Astrocyte (in vitro differentiated cells and primary cell): ENCODE results near the gene BPTF.

Experiments used
- EZH2 ChIP-seq: IDR thresholded peaks from 2 replicates; pipeline ENCODE4 v1.6.1; 2012; ENCODE audit warnings: mild to moderate bottlenecking, low read length, inconsistent platforms; ENCODE audit not compliant: insufficient read depth
- TF ChIP-seq, protein P1 (sequence below): IDR thresholded peaks from 2 replicates; pipeline ENCODE4 v1.5.1; 2011; ENCODE audit warnings: low read depth, mild to moderate bottlenecking, inconsistent platforms, low read length, moderate library complexity; ENCODE audit not compliant: insufficient read depth

DNA sequence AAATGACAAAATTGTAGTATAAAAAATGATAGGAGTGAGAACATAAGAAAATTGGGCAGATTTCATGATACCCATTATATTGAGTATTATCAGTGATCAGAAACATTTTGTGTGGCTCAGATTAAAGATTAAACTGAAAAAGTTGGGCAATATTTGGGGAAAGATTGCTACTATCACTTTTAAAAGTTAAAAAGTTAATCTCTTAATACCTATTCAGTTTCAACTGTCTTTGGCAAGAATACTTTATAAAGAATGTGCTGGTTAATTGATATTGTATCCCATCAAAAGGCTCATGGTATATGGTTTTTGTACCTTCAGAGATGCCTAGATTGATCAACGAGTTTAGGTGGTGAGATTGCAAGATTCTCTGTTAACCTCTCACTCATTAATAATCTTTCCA, 55.8 kb downstream of the BPTF start:
- TF ChIP-seq, protein P1, sequence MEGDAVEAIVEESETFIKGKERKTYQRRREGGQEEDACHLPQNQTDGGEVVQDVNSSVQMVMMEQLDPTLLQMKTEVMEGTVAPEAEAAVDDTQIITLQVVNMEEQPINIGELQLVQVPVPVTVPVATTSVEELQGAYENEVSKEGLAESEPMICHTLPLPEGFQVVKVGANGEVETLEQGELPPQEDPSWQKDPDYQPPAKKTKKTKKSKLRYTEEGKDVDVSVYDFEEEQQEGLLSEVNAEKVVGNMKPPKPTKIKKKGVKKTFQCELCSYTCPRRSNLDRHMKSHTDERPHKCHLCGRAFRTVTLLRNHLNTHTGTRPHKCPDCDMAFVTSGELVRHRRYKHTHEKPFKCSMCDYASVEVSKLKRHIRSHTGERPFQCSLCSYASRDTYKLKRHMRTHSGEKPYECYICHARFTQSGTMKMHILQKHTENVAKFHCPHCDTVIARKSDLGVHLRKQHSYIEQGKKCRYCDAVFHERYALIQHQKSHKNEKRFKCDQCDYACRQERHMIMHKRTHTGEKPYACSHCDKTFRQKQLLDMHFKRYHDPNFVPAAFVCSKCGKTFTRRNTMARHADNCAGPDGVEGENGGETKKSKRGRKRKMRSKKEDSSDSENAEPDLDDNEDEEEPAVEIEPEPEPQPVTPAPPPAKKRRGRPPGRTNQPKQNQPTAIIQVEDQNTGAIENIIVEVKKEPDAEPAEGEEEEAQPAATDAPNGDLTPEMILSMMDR, result no peak
- no peak for TF ChIP-seq EZH2
